NT2/D1 (cell line): Measurements from ENCODE around the gene CORO7.

ENCODE experiments used
- DNase-seq: peaks from one replicate; pipeline ENCODE4 v3.0.0-alpha.2; 2011; ENCODE audit warnings: low read depth, low spot score
- H3K27me3 ChIP-seq: 2 replicates; pipeline ENCODE4 v1.6.0; 2011; ENCODE audit warnings: mild to moderate bottlenecking; ENCODE audit not compliant: insufficient read length, insufficient read depth
- H3K36me3 ChIP-seq: 2 replicates; pipeline ENCODE4 v1.6.1; 2011; ENCODE audit warnings: mild to moderate bottlenecking, low read length, mixed read lengths; ENCODE audit not compliant: insufficient read depth, insufficient read length
- H3K4me1 ChIP-seq: 2 replicates; pipeline ENCODE4 v1.5.1; 2011; ENCODE audit not compliant: insufficient read depth, insufficient read length
- H3K4me3 ChIP-seq: 2 replicates; pipeline ENCODE4 v1.5.1; 2011; ENCODE audit warnings: low read depth; ENCODE audit not compliant: insufficient read length
- H3K9ac ChIP-seq: 2 replicates; pipeline ENCODE4 v1.6.0; 2011; ENCODE audit warnings: low read depth; ENCODE audit not compliant: insufficient read length
- H3K9me3 ChIP-seq: 2 replicates; pipeline ENCODE4 v1.5.1; 2011; ENCODE audit warnings: mild to moderate bottlenecking, low read length; ENCODE audit not compliant: insufficient read depth
- SUZ12 ChIP-seq: IDR thresholded peaks from 2 replicates; pipeline ENCODE4 v1.6.1; 2011; ENCODE audit not compliant: insufficient read length, insufficient read depth; ENCODE audit errors: extremely low read depth
- YY1 ChIP-seq: IDR thresholded peaks from 2 replicates; pipeline ENCODE4 v1.6.1; 2011; ENCODE audit not compliant: insufficient read length, insufficient read depth
- ZNF274 ChIP-seq: IDR thresholded peaks from 2 replicates; pipeline ENCODE4 v1.6.1; 2011; ENCODE audit warnings: mild to moderate bottlenecking, low read depth, low read length

CORO7 gene

DNA sequence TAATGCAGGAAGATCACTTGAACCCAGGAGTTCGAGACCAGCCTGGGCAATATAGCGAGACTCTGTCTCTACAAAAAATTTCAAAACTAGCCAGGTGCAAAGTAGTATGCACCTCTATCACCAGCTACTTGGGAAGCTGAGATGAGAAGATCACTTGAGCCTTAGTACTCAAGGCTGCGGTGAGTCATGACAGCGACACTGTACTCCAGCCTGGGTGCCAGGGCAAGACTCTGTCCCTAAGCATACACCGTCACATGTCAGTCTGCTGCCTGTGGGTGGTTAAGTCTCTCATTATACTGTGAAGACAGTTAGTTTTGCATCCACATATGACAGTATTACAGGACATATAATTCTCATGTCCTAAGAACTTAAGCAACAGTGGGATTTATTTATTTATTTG lies 36.3 kb upstream of the CORO7 start:
- TF ChIP-seq SUZ12 (no peak), ZNF274 (no peak), YY1 (no peak)
- Histone ChIP-seq H3K36me3 (peaks cover 93% of the 10 kb centered on the region), H3K4me1 (peaks cover 3% of the 10 kb centered on the region), H3K27me3 (no peaks in the 10 kb centered on the region), H3K9ac (no peak overlapping the region), H3K9me3 (no peaks in the 10 kb centered on the region), H3K4me3 (no peak overlapping the region)
- DNase-seq = no peak

DNA sequence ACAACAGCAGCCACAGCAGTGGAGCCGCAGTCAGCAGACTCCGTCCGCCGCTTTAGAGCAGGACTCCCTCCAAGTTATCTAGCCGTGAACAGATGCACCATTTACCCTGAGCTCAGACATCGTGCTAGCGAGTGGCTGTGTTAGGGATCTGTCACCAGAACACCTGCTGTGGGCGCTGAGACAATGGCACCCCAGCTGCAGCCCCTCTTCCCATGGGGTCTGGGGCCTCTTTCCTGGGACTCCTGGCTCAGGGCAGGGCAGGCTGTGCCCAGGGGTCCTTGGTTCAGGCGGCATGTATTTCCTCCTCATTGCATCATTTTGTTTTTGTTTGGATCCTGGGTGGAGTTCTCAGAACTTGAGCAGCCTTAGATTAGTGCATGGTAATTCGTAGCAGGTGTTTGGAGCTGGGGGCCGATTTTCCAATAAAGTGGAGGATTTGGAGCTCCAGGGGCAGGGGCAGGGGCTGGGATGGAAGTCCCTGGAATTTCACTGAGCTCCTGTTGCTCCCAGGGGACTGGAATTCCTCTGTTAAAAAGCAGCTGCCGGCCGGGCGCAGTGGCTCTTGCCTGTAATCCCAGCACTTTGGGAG lies 34.6 kb upstream of the CORO7 start:
- TF ChIP-seq ZNF274 (no peak), YY1 (no peak), SUZ12 (no peak)
- no peak overlapping the region for H3K4me3 ChIP-seq
- H3K9me3 ChIP-seq = no peaks in the 10 kb centered on the region
- H3K4me1 ChIP-seq = peaks cover 3% of the 10 kb centered on the region
- DNase-seq = no peak
- H3K9ac ChIP-seq = no peak overlapping the region
- H3K27me3 ChIP-seq = no peaks in the 10 kb centered on the region
- peaks cover 93% of the 10 kb centered on the region for H3K36me3 ChIP-seq

DNA sequence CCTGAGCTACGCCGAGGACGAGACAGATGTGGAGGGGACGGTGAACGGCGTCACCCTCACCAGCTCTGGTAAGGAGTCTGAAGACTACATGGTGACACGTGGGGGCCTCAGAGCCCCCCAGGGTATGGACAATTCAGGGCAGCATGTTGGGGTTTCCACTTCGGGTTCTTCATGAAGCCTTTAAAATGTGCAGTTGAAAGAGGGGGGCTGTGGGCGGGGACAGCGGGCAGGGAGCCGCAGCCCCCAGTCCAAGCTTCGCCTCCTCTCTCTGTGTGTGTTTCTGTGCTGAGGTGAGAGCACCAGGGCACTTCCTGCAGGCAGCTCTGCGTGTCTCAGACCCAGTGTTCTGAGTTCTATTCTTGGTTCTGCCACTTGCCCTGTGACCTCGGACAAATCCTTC lies 34.0 kb upstream of the CORO7 start:
- peaks cover 3% of the 10 kb centered on the region for H3K4me1 ChIP-seq
- H3K9me3 ChIP-seq = no peaks in the 10 kb centered on the region
- no peak overlapping the region for H3K9ac ChIP-seq
- DNase-seq = no peak
- H3K36me3 ChIP-seq = peaks cover 91% of the 10 kb centered on the region
- TF ChIP-seq SUZ12 (no peak), ZNF274 (no peak), YY1 (no peak)
- H3K4me3 ChIP-seq = no peak overlapping the region
- no peaks in the 10 kb centered on the region for H3K27me3 ChIP-seq

- H3K9me3 ChIP-seq = no peaks in the 10 kb centered on the region
- H3K4me1 ChIP-seq = no peaks in the 10 kb centered on the region
- H3K36me3 ChIP-seq = peaks cover 91% of the 10 kb centered on the region
- no peaks in the 10 kb centered on the region for H3K27me3 ChIP-seq
- H3K4me3 ChIP-seq = no peak overlapping the region
- no peak for DNase-seq
- no peak for TF ChIP-seq ZNF274
- no peak for TF ChIP-seq YY1
- TF ChIP-seq SUZ12 = no peak
- no peak overlapping the region for H3K9ac ChIP-seq
These were observed 27.6 kb upstream of the CORO7 start for GRCh38 chr16:4443986-4444385.

DNA sequence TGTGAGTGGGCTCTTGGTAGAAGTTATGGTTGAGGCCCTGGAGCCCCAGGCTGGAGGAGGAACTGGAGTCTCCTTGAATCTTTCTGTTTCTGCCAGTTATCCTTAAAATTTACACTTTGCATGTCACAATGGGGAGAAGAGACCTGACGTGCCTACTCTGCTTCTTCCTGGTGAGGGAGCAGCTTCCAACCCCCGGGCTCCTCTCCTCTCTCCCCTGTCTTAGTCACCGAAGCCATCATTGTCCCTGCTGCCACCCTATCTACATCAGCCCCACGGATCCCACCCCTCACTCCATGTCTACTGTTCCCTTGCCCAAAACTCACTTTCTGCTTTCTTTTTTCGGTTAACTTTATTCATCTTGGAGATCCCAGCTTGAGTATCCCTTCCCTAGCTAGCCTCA lies 26.9 kb upstream of the CORO7 start:
- no peak for DNase-seq
- peaks cover 92% of the 10 kb centered on the region for H3K36me3 ChIP-seq
- H3K4me1 ChIP-seq = no peaks in the 10 kb centered on the region
- no peak overlapping the region for H3K4me3 ChIP-seq
- H3K9ac ChIP-seq = no peak overlapping the region
- H3K27me3 ChIP-seq = no peaks in the 10 kb centered on the region
- TF ChIP-seq ZNF274 = no peak
- no peak for TF ChIP-seq YY1
- no peak for TF ChIP-seq SUZ12
- H3K9me3 ChIP-seq = no peaks in the 10 kb centered on the region

GRCh38 chr16:4442371-4442770 lies 26.0 kb upstream of the CORO7 start:
- TF ChIP-seq SUZ12 (no peak), ZNF274 (no peak), YY1 (no peak)
- Histone ChIP-seq H3K4me1 (no peaks in the 10 kb centered on the region), H3K36me3 (peaks cover 92% of the 10 kb centered on the region), H3K9ac (no peak overlapping the region), H3K9me3 (no peaks in the 10 kb centered on the region), H3K27me3 (no peaks in the 10 kb centered on the region), H3K4me3 (no peak overlapping the region)
- DNase-seq = no peak

GRCh38 chr16:4437366-4437765 lies 21.0 kb upstream of the CORO7 start:
- Histone ChIP-seq H3K9ac (no peak overlapping the region), H3K9me3 (no peaks in the 10 kb centered on the region), H3K4me1 (no peaks in the 10 kb centered on the region), H3K4me3 (no peak overlapping the region), H3K27me3 (no peaks in the 10 kb centered on the region), H3K36me3 (peaks cover 90% of the 10 kb centered on the region)
- TF ChIP-seq SUZ12 (no peak), ZNF274 (no peak), YY1 (no peak)
- no peak for DNase-seq
